Astrocyte (in vitro differentiated cells and primary cell): ENCODE data around the gene LMF1. TPM values are rescaled to one million over a fixed set of nuclear protein-coding genes. Genes with fewer than 3 reads are reported as not detected.

Experiments
- DNase-seq: peaks from one replicate; pipeline ENCODE4 v3.0.0-alpha.2; 2010; ENCODE audit warnings: low read depth
- FAIRE-seq: peaks from 2 replicates; lab custom pipeline; 2011; peaks lifted over from hg19 to GRCh38; lab: Jason Lieb, UNC
- H2AFZ ChIP-seq: 2 replicates; pipeline ENCODE4 v1.6.0; 2012; ENCODE audit warnings: low read depth, low read length, inconsistent platforms
- H3K27ac ChIP-seq: 2 replicates; pipeline ENCODE4 v1.5.1; 2011; ENCODE audit warnings: low read depth, low read length, inconsistent platforms
- H3K27me3 ChIP-seq: 2 replicates; pipeline ENCODE4 v1.6.0; 2011; ENCODE audit warnings: low read length, inconsistent platforms; ENCODE audit not compliant: insufficient read depth
- H3K36me3 ChIP-seq: 2 replicates; pipeline ENCODE4 v1.5.1; 2011; ENCODE audit warnings: low read length, inconsistent platforms; ENCODE audit not compliant: insufficient read depth
- H3K4me1 ChIP-seq: 2 replicates; pipeline ENCODE4 v1.5.1; 2011; ENCODE audit warnings: low read length, inconsistent platforms; ENCODE audit not compliant: insufficient read depth
- H3K4me2 ChIP-seq: 2 replicates; pipeline ENCODE4 v1.6.0; 2012; ENCODE audit warnings: low read length, inconsistent platforms
- H3K4me3 ChIP-seq: 2 replicates; pipeline ENCODE4 v1.5.1; 2011; ENCODE audit warnings: low read depth, mild to moderate bottlenecking, low read length, inconsistent platforms; ENCODE audit not compliant: insufficient read depth
- H3K79me2 ChIP-seq: 2 replicates; pipeline ENCODE4 v1.6.0; 2012; ENCODE audit warnings: mild to moderate bottlenecking, low read length, inconsistent platforms; ENCODE audit not compliant: insufficient read depth
- H3K9ac ChIP-seq: 2 replicates; pipeline ENCODE4 v1.6.0; 2012; ENCODE audit warnings: mild to moderate bottlenecking, low read length, inconsistent platforms
- H3K9me3 ChIP-seq: 2 replicates; pipeline ENCODE4 v1.5.1; 2012; ENCODE audit warnings: low read depth, mild to moderate bottlenecking, low read length, inconsistent platforms; ENCODE audit not compliant: insufficient read depth
- H4K20me1 ChIP-seq: 2 replicates; pipeline ENCODE4 v1.6.0; 2012; ENCODE audit warnings: low read length, inconsistent platforms; ENCODE audit not compliant: insufficient read depth
- H3K27ac Mint-ChIP-seq: one replicate; pipeline ENCODE4 v1.8.0; 2021; ENCODE audit warnings: mild to moderate bottlenecking, mixed read lengths; ENCODE audit not compliant: unreplicated experiment
- H3K27me3 Mint-ChIP-seq: one replicate; pipeline ENCODE4 v1.8.0; 2021; ENCODE audit warnings: low read depth, mixed read lengths; ENCODE audit not compliant: unreplicated experiment
- H3K36me3 Mint-ChIP-seq: one replicate; pipeline ENCODE4 v1.8.0; 2021; ENCODE audit warnings: low read depth, mixed read lengths; ENCODE audit not compliant: unreplicated experiment
- H3K4me1 Mint-ChIP-seq: one replicate; pipeline ENCODE4 v1.8.0; 2021; ENCODE audit warnings: low read depth, mixed read lengths; ENCODE audit not compliant: unreplicated experiment
- H3K4me3 Mint-ChIP-seq: one replicate; pipeline ENCODE4 v1.8.0; 2021; ENCODE audit warnings: mild to moderate bottlenecking, moderate library complexity, mixed read lengths; ENCODE audit not compliant: unreplicated experiment
- H3K9me3 Mint-ChIP-seq: one replicate; pipeline ENCODE4 v1.8.0; 2021; ENCODE audit warnings: mild to moderate bottlenecking, mixed read lengths; ENCODE audit not compliant: unreplicated experiment
- EZH2 ChIP-seq: IDR thresholded peaks from 2 replicates; pipeline ENCODE4 v1.6.1; 2012; ENCODE audit warnings: mild to moderate bottlenecking, low read length, inconsistent platforms; ENCODE audit not compliant: insufficient read depth
- total RNA-seq: library from RNA; stranded (reverse); gene quantifications from 2 replicates; pipeline ENCODE4 v1.2.1, GENCODE V29; 2021
- TF ChIP-seq, protein P1 (sequence below): IDR thresholded peaks from 2 replicates; pipeline ENCODE4 v1.5.1; 2011; ENCODE audit warnings: low read depth, mild to moderate bottlenecking, inconsistent platforms, low read length, moderate library complexity; ENCODE audit not compliant: insufficient read depth

LMF1 gene
- total RNA-seq, 1 donor from 2014 or later = 12.6 TPM

DNA sequence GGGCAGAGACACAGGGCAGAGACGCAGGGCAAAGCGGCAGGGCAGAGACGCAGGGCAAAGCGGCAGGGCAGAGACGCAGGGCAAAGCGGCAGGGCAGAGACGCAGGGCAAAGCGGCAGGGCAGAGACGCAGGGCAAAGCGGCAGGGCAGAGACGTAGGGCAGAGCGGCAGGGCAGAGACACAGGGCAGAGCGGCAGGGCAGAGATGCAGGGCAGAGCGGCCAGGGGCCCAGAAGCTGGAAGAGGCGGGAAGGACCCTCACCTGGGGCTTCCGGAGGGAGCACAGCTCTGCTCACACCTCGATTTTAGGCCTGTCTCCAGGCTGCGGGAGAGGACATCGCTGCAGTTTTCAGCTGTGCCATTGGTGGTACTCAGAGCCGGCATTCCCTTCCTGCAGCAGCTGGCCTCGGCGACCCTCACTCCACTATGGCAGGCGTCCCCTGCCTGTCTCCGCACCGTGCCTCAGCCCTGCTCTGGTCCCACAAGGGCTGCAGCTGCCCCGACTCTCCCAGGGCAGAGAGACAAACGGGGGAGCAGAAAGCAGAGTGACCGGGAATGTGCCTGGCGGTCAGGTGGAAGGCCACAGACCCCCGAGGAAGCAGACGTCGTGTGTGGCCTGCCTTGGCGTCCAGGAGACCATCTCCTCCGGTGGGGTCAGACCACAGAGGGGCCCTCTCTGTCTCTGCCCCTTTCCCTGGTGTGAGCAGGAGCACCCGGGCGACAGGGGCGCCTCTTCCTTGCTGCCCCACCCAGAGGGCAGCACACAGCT lies 40.7 kb upstream of the LMF1 start:
- no peak overlapping the region for H2AFZ ChIP-seq
- H3K4me2 ChIP-seq = no peak overlapping the region
- Mint-ChIP-seq H3K27me3 (peaks cover 39% of the 10 kb centered on the region), H3K27ac (no peak overlapping the region), H3K4me1 (peaks cover 3% of the 10 kb centered on the region), H3K4me3 (no peak overlapping the region), H3K36me3 (no peaks in the 10 kb centered on the region), H3K9me3 (no peaks in the 10 kb centered on the region)
- H3K4me1 ChIP-seq = no peaks in the 10 kb centered on the region
- FAIRE-seq (no peak), DNase-seq (no peak)
- no peaks in the 10 kb centered on the region for H3K9me3 ChIP-seq
- no peak overlapping the region for H3K4me3 ChIP-seq
- H3K27me3 ChIP-seq = peaks cover 30% of the 10 kb centered on the region
- TF ChIP-seq EZH2 = no peak
- TF ChIP-seq, protein P1, sequence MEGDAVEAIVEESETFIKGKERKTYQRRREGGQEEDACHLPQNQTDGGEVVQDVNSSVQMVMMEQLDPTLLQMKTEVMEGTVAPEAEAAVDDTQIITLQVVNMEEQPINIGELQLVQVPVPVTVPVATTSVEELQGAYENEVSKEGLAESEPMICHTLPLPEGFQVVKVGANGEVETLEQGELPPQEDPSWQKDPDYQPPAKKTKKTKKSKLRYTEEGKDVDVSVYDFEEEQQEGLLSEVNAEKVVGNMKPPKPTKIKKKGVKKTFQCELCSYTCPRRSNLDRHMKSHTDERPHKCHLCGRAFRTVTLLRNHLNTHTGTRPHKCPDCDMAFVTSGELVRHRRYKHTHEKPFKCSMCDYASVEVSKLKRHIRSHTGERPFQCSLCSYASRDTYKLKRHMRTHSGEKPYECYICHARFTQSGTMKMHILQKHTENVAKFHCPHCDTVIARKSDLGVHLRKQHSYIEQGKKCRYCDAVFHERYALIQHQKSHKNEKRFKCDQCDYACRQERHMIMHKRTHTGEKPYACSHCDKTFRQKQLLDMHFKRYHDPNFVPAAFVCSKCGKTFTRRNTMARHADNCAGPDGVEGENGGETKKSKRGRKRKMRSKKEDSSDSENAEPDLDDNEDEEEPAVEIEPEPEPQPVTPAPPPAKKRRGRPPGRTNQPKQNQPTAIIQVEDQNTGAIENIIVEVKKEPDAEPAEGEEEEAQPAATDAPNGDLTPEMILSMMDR = no peak
- no peak overlapping the region for H3K27ac ChIP-seq
- no peak overlapping the region for H3K9ac ChIP-seq
- H3K79me2 ChIP-seq = no peaks in the 10 kb centered on the region
- no peaks in the 10 kb centered on the region for H3K36me3 ChIP-seq
- no peaks in the 10 kb centered on the region for H4K20me1 ChIP-seq

DNA sequence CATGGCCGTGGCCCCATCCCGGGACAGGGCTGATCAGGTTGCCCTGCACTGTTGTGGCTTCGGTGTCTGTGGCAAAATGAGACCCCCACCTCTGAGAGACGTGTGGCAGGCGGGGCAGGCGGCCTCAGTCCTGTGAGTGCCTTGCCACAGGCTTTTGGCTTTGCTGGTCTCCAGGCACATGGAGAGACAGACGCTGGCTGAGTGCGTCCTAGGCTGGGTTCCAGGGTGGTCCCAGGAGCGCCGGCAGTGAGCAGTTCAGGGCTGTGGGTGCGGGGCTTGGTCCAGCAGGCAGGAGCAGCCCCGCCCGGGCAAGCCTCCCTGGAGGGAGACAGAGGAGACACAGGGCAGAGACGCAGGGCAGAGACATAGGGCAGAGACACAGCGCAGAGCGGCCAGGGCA lies 40.0 kb upstream of the LMF1 start:
- Histone ChIP-seq H3K4me3 (no peak overlapping the region), H3K36me3 (no peaks in the 10 kb centered on the region), H2AFZ (no peak overlapping the region), H3K9ac (no peak overlapping the region), H3K27me3 (peaks cover 31% of the 10 kb centered on the region), H4K20me1 (no peaks in the 10 kb centered on the region), H3K4me1 (no peaks in the 10 kb centered on the region), H3K79me2 (no peaks in the 10 kb centered on the region), H3K4me2 (no peak overlapping the region), H3K9me3 (no peaks in the 10 kb centered on the region), H3K27ac (no peak overlapping the region)
- H3K4me3 Mint-ChIP-seq = no peak overlapping the region
- H3K27ac Mint-ChIP-seq = no peak overlapping the region
- H3K27me3 Mint-ChIP-seq = peaks cover 44% of the 10 kb centered on the region
- H3K4me1 Mint-ChIP-seq = peaks cover 3% of the 10 kb centered on the region
- TF ChIP-seq, protein P1 = no peak
- TF ChIP-seq EZH2 = no peak
- no peaks in the 10 kb centered on the region for H3K9me3 Mint-ChIP-seq
- no peak for FAIRE-seq
- DNase-seq = no peak
- no peaks in the 10 kb centered on the region for H3K36me3 Mint-ChIP-seq

DNA sequence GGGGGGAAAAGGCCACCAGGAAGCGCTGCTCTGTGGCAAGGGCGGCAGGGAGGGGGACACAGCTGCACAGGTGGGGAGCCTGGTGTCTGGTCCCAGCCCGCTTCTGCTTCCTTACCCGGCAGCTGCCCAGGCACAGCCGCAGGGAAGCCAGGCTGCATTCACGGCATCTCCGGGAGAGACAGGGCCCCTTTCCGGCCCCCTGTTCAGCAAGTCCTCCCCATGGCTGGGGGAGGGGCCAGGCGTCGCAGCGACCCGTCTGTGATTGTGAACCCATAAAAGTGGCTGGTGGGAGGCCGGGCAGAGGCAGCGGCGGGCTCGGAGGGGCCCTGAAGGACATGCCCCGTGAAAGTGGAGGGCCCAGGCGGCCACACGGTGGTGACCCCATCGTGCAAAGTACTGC lies 39.5 kb upstream of the LMF1 start:
- Histone ChIP-seq H3K9ac (no peak overlapping the region), H3K27me3 (peaks cover 33% of the 10 kb centered on the region), H3K9me3 (no peaks in the 10 kb centered on the region), H3K4me2 (no peak overlapping the region), H3K27ac (no peak overlapping the region), H3K79me2 (no peaks in the 10 kb centered on the region), H2AFZ (no peak overlapping the region), H4K20me1 (no peaks in the 10 kb centered on the region), H3K4me1 (no peaks in the 10 kb centered on the region), H3K36me3 (no peaks in the 10 kb centered on the region), H3K4me3 (no peak overlapping the region)
- H3K27me3 Mint-ChIP-seq = peaks cover 50% of the 10 kb centered on the region
- H3K4me1 Mint-ChIP-seq = peaks cover under 1% of the 10 kb centered on the region
- no peaks in the 10 kb centered on the region for H3K36me3 Mint-ChIP-seq
- TF ChIP-seq, protein P1 = no peak
- TF ChIP-seq EZH2 = no peak
- FAIRE-seq (no peak), DNase-seq (no peak)
- no peak overlapping the region for H3K27ac Mint-ChIP-seq
- no peak overlapping the region for H3K4me3 Mint-ChIP-seq
- no peaks in the 10 kb centered on the region for H3K9me3 Mint-ChIP-seq
